HepG2 (cell line): ENCODE data around the gene FCHO1. TPM values are rescaled to one million over a fixed set of nuclear protein-coding genes. Genes with fewer than 3 reads are reported as not detected.

Source experiments
- FOXP4 ChIP-seq: sonication (generic); formaldehyde crosslinking; IDR thresholded peaks from 2 replicates; pipeline ENCODE4 v1.4.0; 2020; ENCODE audit warnings: missing genetic modification reagents
- GRHL1 ChIP-seq: sonication (generic); formaldehyde crosslinking; conservative IDR thresholded peaks from 2 replicates; pipeline ENCODE4 v1.8.0; 2022; ENCODE audit warnings: missing genetic modification reagents
- KAT2B ChIP-seq: fragments of 150-350 bp; IDR thresholded peaks from 2 replicates; pipeline ENCODE4 v1.6.1; 2014; ENCODE audit warnings: low read depth, low read length, borderline replicate concordance
- PHF5A ChIP-seq: IDR thresholded peaks from one replicate; pipeline ENCODE4 v1.6.1; 2018; ENCODE audit warnings: low read depth, missing genetic modification reagents; ENCODE audit not compliant: unreplicated experiment
- TBP ChIP-seq: sonication (generic); formaldehyde crosslinking; IDR thresholded peaks from 2 replicates; pipeline ENCODE4 v1.5.0; 2020; ENCODE audit warnings: missing genetic modification reagents
- TBX3 ChIP-seq: fragments of 450-650 bp; IDR thresholded peaks from 2 replicates; pipeline ENCODE4 v1.6.1; 2017; ENCODE audit warnings: antibody characterized with exemption, mild to moderate bottlenecking, inconsistent platforms, borderline replicate concordance
- ZBTB37 ChIP-seq: sonication (generic); formaldehyde crosslinking; IDR thresholded peaks from 2 replicates; pipeline ENCODE4 v1.4.0; 2020; ENCODE audit warnings: mild to moderate bottlenecking, missing genetic modification reagents
- ZBTB38 ChIP-seq: sonication (generic); formaldehyde crosslinking; IDR thresholded peaks from 2 replicates; pipeline ENCODE4 v1.5.1; 2020; ENCODE audit warnings: mild to moderate bottlenecking, missing genetic modification reagents
- ZHX2 ChIP-seq, 2 experiments: sonication (generic) in 1 of 2; formaldehyde crosslinking in 1 of 2; IDR thresholded peaks; 2 replicates each; pipeline versions ENCODE4 v1.6.1 to v1.9.0; 2014 to 2022; ENCODE audit warnings: antibody characterized with exemption in 1 of 2, borderline replicate concordance in 1 of 2, inconsistent platforms in 1 of 2, low read depth in 1 of 2, missing genetic modification reagents in 1 of 2
- ZNF143 ChIP-seq: sonication (generic); formaldehyde crosslinking; IDR thresholded peaks from 2 replicates; pipeline ENCODE4 v1.4.0; 2020; ENCODE audit warnings: missing genetic modification reagents
- ZNF367 ChIP-seq: sonication (generic); formaldehyde crosslinking; IDR thresholded peaks from 2 replicates; pipeline ENCODE4 v1.4.0; 2020; ENCODE audit warnings: missing genetic modification reagents, borderline replicate concordance
- ZNF607 ChIP-seq: sonication (generic); formaldehyde crosslinking; IDR thresholded peaks from 2 replicates; pipeline ENCODE4 v1.5.1; 2020; ENCODE audit warnings: missing genetic modification reagents, mild to moderate bottlenecking, borderline replicate concordance
- polyA plus RNA-seq, 8 experiments: library from polyadenylated mRNA; depleted of rRNA in 3 of 8; stranded (reverse) in 7 of 8; unstranded in 1 of 8; fragments of >200 nt; fragmentation: Illumina TruSeq in 4 of 8; extraction: Trizol in 4 of 8; gene quantifications; 2 replicates each; pipeline versions ENCODE4 v1.2.1 to v1.2.3, GENCODE V29; 2011 to 2016; ENCODE audit warnings: low read depth in 4 of 8, missing spikeins in 1 of 8, mixed read lengths in 1 of 8; ENCODE audit not compliant: insufficient read depth in 1 of 8
- total RNA-seq, 5 experiments: library from RNA; depleted of rRNA; stranded (reverse); fragments of >200 nt; fragmentation: Illumina TruSeq; extraction: Trizol; gene quantifications; 2 replicates each; pipeline ENCODE4 v1.2.3, GENCODE V29; 2016; ENCODE audit warnings: low read depth in 1 of 5

Gene FCHO1
- total and polyA plus RNA-seq, 2 of the 13 experiments (the other 11 are each of a cell fraction or from before 2014, with no cell fraction given), result 1.3 to 3.1 TPM

GRCh38 chr19:17766543-17767131, 15.4 kb downstream of the FCHO1 start (continued):
- TF ChIP-seq FOXP4 (peak; percentile 77; the same call in 1 of the 2 replicates), ZBTB37 (CRISPR knock-in tag) (no peak), ZBTB38 (CRISPR knock-in tag) (no peak; the same call in 1 of the 2 replicates), ZHX2 (IDR thresholded peaks at IDR 0.05; ENCODE audit: low read depth) (0 out of 2 replicates have a peak, but pooled peaks have one; percentile 10), ZHX2 (CRISPR knock-in tag; IDR thresholded peaks at IDR 0.05; ENCODE audit: borderline replicate concordance) (no peak), TBP (no peak), KAT2B (no peak), ZNF367 (CRISPR knock-in tag) (no peak), ZNF607 (no peak), GRHL1 (CRISPR knock-in tag) (no peak), PHF5A (CRISPR knock-in tag) (no peak), TBX3 (no peak), ZNF143 (peak; percentile 29; the same call in 1 of the 2 replicates)
